ENCODE data around the gene SLC12A7. TPM values are rescaled to one million over a fixed set of nuclear protein-coding genes. Genes with fewer than 3 reads are reported as not detected.
"Not testable (repeated sequence)": the region's sequence is repeated elsewhere in the genome, so short reads cannot be mapped to it uniquely, and the experiment has no call there.

SLC12A7 gene
- total RNA-seq, 2 donors from 2014 or later, result 17.6 to 28.2 TPM

- Mint-ChIP-seq H3K4me1 (no peaks in the 10 kb centered on the region), H3K36me3 (ENCODE audit: low read depth) (peaks cover 7% of the 10 kb centered on the region), H3K4me3 (no peak overlapping the region), H3K27ac (no peak overlapping the region), H3K27me3 (no peaks in the 10 kb centered on the region), H3K9me3 (no peaks in the 10 kb centered on the region)
- no peak for ATAC-seq (replicated peaks)
Measured at GRCh38 chr5:1094670-1095190, 17.1 kb downstream of the SLC12A7 start.

DNA sequence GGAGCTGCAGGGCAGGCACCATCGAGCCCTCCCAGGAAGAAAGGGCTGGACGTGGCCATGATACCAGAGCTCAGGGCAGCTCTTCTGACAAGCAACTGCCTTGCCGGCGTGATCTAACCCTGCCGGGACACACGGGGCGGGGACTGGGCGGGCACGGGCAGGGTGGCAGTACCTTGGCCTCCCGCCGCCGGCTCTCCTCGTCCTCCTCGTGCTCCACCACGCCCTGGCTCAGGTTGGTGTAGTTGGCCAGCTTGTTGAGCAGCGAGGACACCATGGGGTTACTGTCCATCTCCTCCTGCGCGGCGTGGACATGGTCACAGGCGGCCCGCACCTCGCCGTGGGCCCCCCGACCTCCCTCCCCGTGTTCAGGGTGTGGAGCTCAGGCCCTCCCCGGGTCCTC lies 18.5 kb downstream of the SLC12A7 start:
- no peak for ATAC-seq (replicated peaks)
- peaks cover 7% of the 10 kb centered on the region for H3K36me3 Mint-ChIP-seq (ENCODE audit: low read depth)
- H3K9me3 Mint-ChIP-seq, result no peaks in the 10 kb centered on the region
- H3K4me3 Mint-ChIP-seq, result no peak overlapping the region
- H3K4me1 Mint-ChIP-seq, result no peaks in the 10 kb centered on the region
- H3K27me3 Mint-ChIP-seq, result no peaks in the 10 kb centered on the region
- no peak overlapping the region for H3K27ac Mint-ChIP-seq

- no peak overlapping the region for H3K4me3 Mint-ChIP-seq
- no peaks in the 10 kb centered on the region for H3K27me3 Mint-ChIP-seq
- no peaks in the 10 kb centered on the region for H3K9me3 Mint-ChIP-seq
- H3K4me1 Mint-ChIP-seq, result no peaks in the 10 kb centered on the region
- ATAC-seq (replicated peaks), result no peak
- H3K27ac Mint-ChIP-seq, result no peak overlapping the region
- peaks cover 7% of the 10 kb centered on the region for H3K36me3 Mint-ChIP-seq (ENCODE audit: low read depth)
Measured at GRCh38 chr5:1092122-1092521, 19.7 kb downstream of the SLC12A7 start.

GRCh38 chr5:1091632-1092031 lies 20.2 kb downstream of the SLC12A7 start:
- Mint-ChIP-seq H3K27me3 (no peaks in the 10 kb centered on the region), H3K36me3 (ENCODE audit: low read depth) (peaks cover 7% of the 10 kb centered on the region), H3K4me3 (no peak overlapping the region), H3K4me1 (no peaks in the 10 kb centered on the region), H3K27ac (no peak overlapping the region), H3K9me3 (no peaks in the 10 kb centered on the region)
- no peak for ATAC-seq (replicated peaks)

GRCh38 chr5:1090538-1090937 lies 21.3 kb downstream of the SLC12A7 start:
- Mint-ChIP-seq H3K27ac (no peak overlapping the region), H3K9me3 (no peaks in the 10 kb centered on the region), H3K4me1 (no peaks in the 10 kb centered on the region), H3K4me3 (no peak overlapping the region), H3K36me3 (ENCODE audit: low read depth) (peaks cover 7% of the 10 kb centered on the region), H3K27me3 (no peaks in the 10 kb centered on the region)
- ATAC-seq (replicated peaks), result no peak

GRCh38 chr5:1089621-1090040 lies 22.2 kb downstream of the SLC12A7 start:
- H3K27me3 Mint-ChIP-seq, result no peaks in the 10 kb centered on the region
- ATAC-seq (replicated peaks), result no peak
- no peaks in the 10 kb centered on the region for H3K4me1 Mint-ChIP-seq
- H3K27ac Mint-ChIP-seq, result peak overlapping the region; percentile 28
- H3K36me3 Mint-ChIP-seq (ENCODE audit: low read depth), result peaks cover 13% of the 10 kb centered on the region
- H3K4me3 Mint-ChIP-seq, result no peak overlapping the region
- H3K9me3 Mint-ChIP-seq, result no peaks in the 10 kb centered on the region

DNA sequence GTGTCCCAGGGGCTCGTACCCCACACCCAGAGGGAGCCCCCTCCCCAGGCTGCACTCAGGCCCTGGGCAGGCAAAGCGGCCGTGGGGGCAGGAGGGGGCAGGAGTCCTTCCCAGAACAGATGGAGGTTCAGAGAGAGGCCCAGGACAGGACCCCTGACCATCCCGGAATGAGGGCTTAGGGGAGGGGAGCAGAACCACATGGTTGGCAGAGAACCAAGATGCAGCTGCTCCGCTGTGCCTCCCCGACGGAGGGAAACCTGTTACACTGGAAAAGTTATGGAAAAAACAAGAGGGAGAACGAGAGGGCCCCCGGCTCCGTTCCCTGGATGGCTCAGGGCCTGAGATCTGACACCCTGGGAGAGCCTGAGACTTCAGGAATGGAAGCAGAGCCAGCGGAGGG lies 22.7 kb downstream of the SLC12A7 start:
- no peak for ATAC-seq (replicated peaks)
- Mint-ChIP-seq H3K4me1 (no peaks in the 10 kb centered on the region), H3K27me3 (no peaks in the 10 kb centered on the region), H3K36me3 (ENCODE audit: low read depth) (peaks cover 18% of the 10 kb centered on the region), H3K9me3 (no peaks in the 10 kb centered on the region), H3K27ac (peak overlapping the region; percentile 28), H3K4me3 (no peak overlapping the region)

DNA sequence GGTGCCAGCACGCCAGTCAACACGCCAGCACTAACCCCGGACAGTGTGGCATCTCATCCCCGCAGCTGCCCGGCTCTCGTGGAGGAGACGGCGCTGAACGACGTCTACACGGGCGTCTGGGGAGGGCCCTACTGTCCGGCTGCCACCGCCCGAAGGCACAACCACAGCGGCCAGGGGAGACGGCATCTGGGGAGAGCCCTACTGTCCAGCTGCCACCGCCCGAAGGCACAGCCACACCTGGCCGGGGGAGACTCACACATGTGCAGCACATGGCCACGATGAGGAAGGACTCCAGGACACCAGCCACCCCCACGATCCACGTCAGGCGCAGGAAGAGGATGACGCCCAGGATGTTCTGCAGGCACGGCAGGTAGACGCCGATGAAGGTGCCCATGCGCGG lies 23.1 kb downstream of the SLC12A7 start:
- H3K27me3 Mint-ChIP-seq, result no peaks in the 10 kb centered on the region
- H3K9me3 Mint-ChIP-seq, result no peaks in the 10 kb centered on the region
- no peak overlapping the region for H3K27ac Mint-ChIP-seq
- peaks cover 20% of the 10 kb centered on the region for H3K36me3 Mint-ChIP-seq (ENCODE audit: low read depth)
- no peak for ATAC-seq (replicated peaks)
- no peaks in the 10 kb centered on the region for H3K4me1 Mint-ChIP-seq
- H3K4me3 Mint-ChIP-seq, result no peak overlapping the region

DNA sequence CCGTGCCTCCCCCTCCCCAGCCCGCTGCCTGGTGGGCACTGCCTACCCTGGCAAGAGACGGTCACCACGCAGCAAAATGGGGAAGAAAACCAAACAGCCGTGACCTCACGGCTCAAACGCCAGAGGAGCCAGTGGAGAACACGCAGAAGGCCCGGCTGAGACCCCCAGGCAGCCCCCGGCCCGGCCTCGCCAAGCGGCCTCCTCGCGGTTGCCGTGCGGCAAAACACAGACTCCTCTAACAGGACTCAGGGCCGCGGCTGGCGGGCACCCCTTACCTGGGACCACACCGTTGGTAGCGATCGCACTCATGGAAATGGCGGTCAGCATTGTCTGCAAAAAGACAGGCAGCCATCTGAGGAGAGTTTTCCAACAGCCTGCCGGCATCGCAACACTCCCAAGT lies 23.8 kb downstream of the SLC12A7 start:
- Mint-ChIP-seq H3K27ac (no peak overlapping the region), H3K4me1 (no peaks in the 10 kb centered on the region), H3K9me3 (no peaks in the 10 kb centered on the region), H3K36me3 (ENCODE audit: low read depth) (peaks cover 20% of the 10 kb centered on the region), H3K27me3 (no peaks in the 10 kb centered on the region), H3K4me3 (no peak overlapping the region)
- ATAC-seq (replicated peaks), result no peak

DNA sequence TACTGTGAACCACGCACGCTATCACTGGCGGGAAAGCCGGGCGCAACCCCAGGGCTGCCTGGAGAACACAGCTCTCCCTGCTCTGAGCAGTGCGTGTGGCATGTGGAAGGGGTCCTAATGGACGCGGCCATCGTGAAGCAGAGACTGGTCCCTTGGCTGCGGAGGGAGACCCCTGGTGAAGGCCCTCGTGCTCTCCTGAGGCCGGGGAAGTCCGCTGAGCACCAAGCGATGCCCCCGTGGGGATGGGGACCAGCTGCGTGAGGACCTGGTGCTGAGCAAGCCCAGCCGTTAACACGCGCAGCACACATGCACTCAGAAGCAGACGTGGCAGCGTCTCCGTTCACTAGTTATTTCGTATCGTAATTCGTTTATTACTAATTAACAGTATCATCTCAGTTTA lies 24.4 kb downstream of the SLC12A7 start:
- Mint-ChIP-seq H3K4me1 (no peaks in the 10 kb centered on the region), H3K36me3 (ENCODE audit: low read depth) (peaks cover 15% of the 10 kb centered on the region), H3K27ac (no peak overlapping the region), H3K4me3 (no peak overlapping the region), H3K9me3 (no peaks in the 10 kb centered on the region), H3K27me3 (no peaks in the 10 kb centered on the region)
- no peak for ATAC-seq (replicated peaks)

DNA sequence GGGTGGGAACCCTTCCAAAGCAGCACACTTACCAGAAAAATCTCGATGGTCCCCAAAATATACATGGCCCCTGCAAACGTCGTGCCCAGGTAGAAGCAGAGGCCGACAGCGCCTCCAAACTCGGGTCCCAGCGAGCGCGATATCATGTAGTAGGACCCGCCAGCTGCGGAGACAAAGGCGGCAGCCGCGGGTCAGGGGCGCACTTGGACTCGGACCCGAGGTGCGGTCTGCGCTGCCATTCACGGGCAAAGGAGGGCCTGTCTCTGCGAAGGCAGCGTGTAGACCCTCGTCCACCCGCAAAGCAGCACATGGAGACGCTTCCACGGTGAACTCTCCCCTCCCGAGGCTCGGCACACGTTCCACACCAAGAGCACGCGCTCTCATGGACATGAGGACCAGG lies 25.0 kb downstream of the SLC12A7 start:
- H3K27ac Mint-ChIP-seq, result no peak overlapping the region
- no peak for ATAC-seq (replicated peaks)
- peaks cover 13% of the 10 kb centered on the region for H3K36me3 Mint-ChIP-seq (ENCODE audit: low read depth)
- no peaks in the 10 kb centered on the region for H3K9me3 Mint-ChIP-seq
- H3K4me1 Mint-ChIP-seq, result no peaks in the 10 kb centered on the region
- no peaks in the 10 kb centered on the region for H3K27me3 Mint-ChIP-seq
- no peak overlapping the region for H3K4me3 Mint-ChIP-seq

DNA sequence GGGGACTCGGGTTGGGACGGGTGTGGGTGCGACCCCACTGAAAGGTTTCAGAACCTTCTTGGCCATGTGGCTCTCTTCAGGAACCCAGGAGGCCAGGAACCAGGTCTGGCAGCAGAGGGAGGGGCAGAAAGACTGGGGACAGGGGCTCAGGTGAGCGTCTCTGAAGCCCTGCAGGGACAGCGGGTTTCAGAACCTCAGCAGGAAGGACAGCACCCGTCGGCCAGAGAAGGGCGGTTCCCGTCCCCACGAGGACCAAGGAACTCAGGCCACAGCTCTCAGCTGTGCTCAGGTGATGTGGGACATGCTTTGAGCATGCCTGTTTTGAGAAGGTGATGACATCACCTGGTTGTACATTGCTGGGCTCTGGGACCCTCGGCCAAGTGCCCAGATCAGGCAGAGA lies 25.7 kb downstream of the SLC12A7 start:
- no peaks in the 10 kb centered on the region for H3K9me3 Mint-ChIP-seq
- no peaks in the 10 kb centered on the region for H3K27me3 Mint-ChIP-seq
- ATAC-seq (replicated peaks), result no peak
- no peaks in the 10 kb centered on the region for H3K4me1 Mint-ChIP-seq
- H3K27ac Mint-ChIP-seq, result no peak overlapping the region
- H3K4me3 Mint-ChIP-seq, result no peak overlapping the region
- H3K36me3 Mint-ChIP-seq (ENCODE audit: low read depth), result peaks cover 18% of the 10 kb centered on the region

- no peak for ATAC-seq (replicated peaks)
- no peak overlapping the region for H3K4me3 Mint-ChIP-seq
Measured at GRCh38 chr5:1085391-1085790, 26.5 kb downstream of the SLC12A7 start.

DNA sequence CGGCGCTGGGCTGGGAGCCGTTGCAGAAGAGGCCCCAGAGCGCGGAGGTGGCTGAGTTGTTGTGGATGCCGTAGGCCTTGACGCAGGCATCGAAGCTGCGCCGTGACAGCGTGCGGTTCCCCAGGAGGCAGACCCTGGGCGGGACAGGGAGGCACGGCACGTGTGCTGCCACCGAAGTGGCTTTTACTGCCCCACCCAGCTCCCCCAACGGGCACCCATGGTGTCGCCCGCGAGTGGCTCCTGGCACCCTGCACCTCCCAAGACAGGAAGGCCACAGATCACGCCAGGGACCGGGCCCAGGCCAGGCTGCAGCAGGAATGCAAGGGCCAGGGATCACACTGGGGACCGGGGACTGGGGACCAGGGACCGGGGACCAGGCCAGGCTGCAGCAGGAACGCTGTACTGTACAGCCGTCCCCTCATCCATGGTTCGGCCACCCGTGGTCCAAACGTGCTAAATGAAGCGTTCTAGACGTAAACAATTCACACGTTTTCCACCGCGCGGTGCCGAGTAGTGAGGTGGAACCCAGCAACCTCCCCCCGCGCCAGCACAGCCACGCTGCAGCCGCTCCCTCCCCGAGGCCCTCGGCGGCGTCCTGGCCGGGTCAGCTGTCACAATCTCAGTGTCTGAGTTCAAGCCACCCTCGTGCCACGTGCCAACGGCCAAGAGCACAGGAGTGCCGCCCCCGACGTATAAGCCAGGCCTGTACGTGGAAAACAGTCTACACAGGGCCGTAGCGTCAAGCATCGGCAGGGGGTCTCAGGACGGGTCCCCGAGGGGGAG lies 27.8 kb downstream of the SLC12A7 start:
- Mint-ChIP-seq H3K27ac (peak overlapping the region; percentile 52), H3K4me3 (no peak overlapping the region), H3K27me3 (no peaks in the 10 kb centered on the region), H3K36me3 (ENCODE audit: low read depth) (peaks cover 31% of the 10 kb centered on the region), H3K4me1 (no peaks in the 10 kb centered on the region), H3K9me3 (no peaks in the 10 kb centered on the region)
- no peak for ATAC-seq (replicated peaks)

More at GRCh38 chr5:1085391-1085790, 26.5 kb downstream of the SLC12A7 start:
- no peak overlapping the region for H3K27ac Mint-ChIP-seq
- no peaks in the 10 kb centered on the region for H3K4me1 Mint-ChIP-seq
- H3K27me3 Mint-ChIP-seq, result no peaks in the 10 kb centered on the region
- no peaks in the 10 kb centered on the region for H3K9me3 Mint-ChIP-seq
- peaks cover 25% of the 10 kb centered on the region for H3K36me3 Mint-ChIP-seq (ENCODE audit: low read depth)

GRCh38 chr5:1083026-1083425 lies 28.8 kb downstream of the SLC12A7 start:
- ATAC-seq (replicated peaks); H3K9me3 Mint-ChIP-seq; H3K27me3 Mint-ChIP-seq; H3K27ac Mint-ChIP-seq; H3K4me1 Mint-ChIP-seq; H3K4me3 Mint-ChIP-seq: not testable (repeated sequence)
- peaks cover 37% of the 10 kb centered on the region for H3K36me3 Mint-ChIP-seq (ENCODE audit: low read depth)
